ENCODE results near the gene ACADSB.

The ACADSB gene

GRCh38 chr10:123008355-123009104 lies at the start of gene ACADSB, which contains the start of gene IKZF5:
TSS of gene ACADSB (plus strand) at chr10:123009006. CDS start at chr10:123009030, 24 bp downstream.
TSS of gene IKZF5 (minus strand) at chr10:123008795. CDS start at chr10:122998625, 10,170 bp downstream.
- peak; percentile 98 for DNase-seq

- no peak for DNase-seq
Measured at GRCh38 chr10:122962405-122962804, 46.4 kb upstream of the ACADSB start.

- no peak for DNase-seq
Measured at GRCh38 chr10:122966879-122967278, 41.9 kb upstream of the ACADSB start.

- DNase-seq, result no peak
Measured at GRCh38 chr10:122968698-122969097, 40.1 kb upstream of the ACADSB start.

GRCh38 chr10:122974023-122974422 lies 34.8 kb upstream of the ACADSB start:
- DNase-seq, result no peak

- DNase-seq, result no peak
Measured at GRCh38 chr10:122974543-122975064, 34.2 kb upstream of the ACADSB start.

- peak; percentile 92 for DNase-seq
Measured at GRCh38 chr10:122980209-122981065, 28.4 kb upstream of the ACADSB start, which contains the start of gene PSTK. TSS of gene PSTK (plus strand) at chr10:122980401. CDS start at chr10:122980480, 79 bp downstream.

- peak in 1 of 2 donors; percentile 7 for DNase-seq
Measured at GRCh38 chr10:122981066-122981464, 27.7 kb upstream of the ACADSB start.

GRCh38 chr10:122983898-122984297 lies 24.9 kb upstream of the ACADSB start:
- DNase-seq, result no peak

GRCh38 chr10:122984708-122985107 lies 24.1 kb upstream of the ACADSB start:
- no peak for DNase-seq

GRCh38 chr10:122986335-122986734 lies 22.5 kb upstream of the ACADSB start:
- DNase-seq, result no peak

- DNase-seq, result no peak
Measured at GRCh38 chr10:122988501-122988900, 20.3 kb upstream of the ACADSB start.

GRCh38 chr10:122990278-122990677 lies 18.5 kb upstream of the ACADSB start:
- DNase-seq, result no peak

- no peak for DNase-seq
Measured at GRCh38 chr10:122992031-122992585, 16.7 kb upstream of the ACADSB start.

GRCh38 chr10:122993797-122994336 lies 14.9 kb upstream of the ACADSB start:
- no peak for DNase-seq

GRCh38 chr10:122995936-122996335 lies 12.9 kb upstream of the ACADSB start:
- no peak for DNase-seq

- no peak for DNase-seq
Measured at GRCh38 chr10:122997864-122998263, 10.9 kb upstream of the ACADSB start.

- DNase-seq, result no peak
Measured at GRCh38 chr10:122998360-122998917, 10.4 kb upstream of the ACADSB start.

GRCh38 chr10:122998934-122999333 lies 9.9 kb upstream of the ACADSB start:
- no peak for DNase-seq

- DNase-seq, result no peak
Measured at GRCh38 chr10:122999347-122999746, 9.5 kb upstream of the ACADSB start.

- no peak for DNase-seq
Measured at GRCh38 chr10:123000155-123000554, 8.7 kb upstream of the ACADSB start.

GRCh38 chr10:123001370-123001769 lies 7.4 kb upstream of the ACADSB start:
- no peak for DNase-seq

GRCh38 chr10:123004298-123004697 lies 4.5 kb upstream of the ACADSB start:
- no peak for DNase-seq

Measured in CD4-positive, alpha-beta T cell treated with Interleukin-4 for 1 hour (primary cell).